ENCODE measurements around the gene ALDOB. TPM values are rescaled to one million over a fixed set of nuclear protein-coding genes. Genes with fewer than 3 reads are reported as not detected.

Gene ALDOB
- total RNA-seq, 4 donors from 2014 or later = not detected

DNA sequence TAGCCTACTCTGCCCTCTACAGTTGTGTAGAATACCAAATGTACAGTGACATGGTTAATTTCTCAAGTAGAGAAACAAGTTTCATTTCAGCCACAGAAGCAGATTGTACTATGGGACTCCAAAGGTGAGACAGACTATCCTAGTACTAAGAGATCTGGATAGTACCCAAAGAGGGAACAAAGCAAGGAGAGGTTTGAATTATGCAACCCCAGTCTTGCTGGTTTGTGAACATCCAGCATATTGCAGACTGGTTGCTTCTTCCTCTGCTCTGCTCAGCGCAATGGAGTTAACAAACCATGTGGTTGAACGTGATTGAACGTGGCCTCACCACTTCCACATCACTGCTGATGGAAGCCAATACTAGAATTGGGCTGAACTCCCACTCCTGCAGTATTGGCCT is 43.3 kb upstream of the ALDOB start:
- Histone ChIP-seq H3K4me3 (peak overlapping the region in 1 of 4 donors; percentile 10), H3K27ac (peak overlapping the region; percentile 86 to 95 (median 90)), H3K9me3 (no peaks in the 10 kb centered on the region), H3K27me3 (no peaks in the 10 kb centered on the region), H3K36me3 (peaks cover 11 to 30% (median 13%) of the 10 kb centered on the region in 3 donors), H3K4me1 (peaks cover 30 to 79% (median 48%) of the 10 kb centered on the region in 3 donors)
- peak in 1 of 4 donors; percentile 8 for TF ChIP-seq POLR2A (IDR thresholded peaks at IDR 0.05)
- TF ChIP-seq, protein P1, sequence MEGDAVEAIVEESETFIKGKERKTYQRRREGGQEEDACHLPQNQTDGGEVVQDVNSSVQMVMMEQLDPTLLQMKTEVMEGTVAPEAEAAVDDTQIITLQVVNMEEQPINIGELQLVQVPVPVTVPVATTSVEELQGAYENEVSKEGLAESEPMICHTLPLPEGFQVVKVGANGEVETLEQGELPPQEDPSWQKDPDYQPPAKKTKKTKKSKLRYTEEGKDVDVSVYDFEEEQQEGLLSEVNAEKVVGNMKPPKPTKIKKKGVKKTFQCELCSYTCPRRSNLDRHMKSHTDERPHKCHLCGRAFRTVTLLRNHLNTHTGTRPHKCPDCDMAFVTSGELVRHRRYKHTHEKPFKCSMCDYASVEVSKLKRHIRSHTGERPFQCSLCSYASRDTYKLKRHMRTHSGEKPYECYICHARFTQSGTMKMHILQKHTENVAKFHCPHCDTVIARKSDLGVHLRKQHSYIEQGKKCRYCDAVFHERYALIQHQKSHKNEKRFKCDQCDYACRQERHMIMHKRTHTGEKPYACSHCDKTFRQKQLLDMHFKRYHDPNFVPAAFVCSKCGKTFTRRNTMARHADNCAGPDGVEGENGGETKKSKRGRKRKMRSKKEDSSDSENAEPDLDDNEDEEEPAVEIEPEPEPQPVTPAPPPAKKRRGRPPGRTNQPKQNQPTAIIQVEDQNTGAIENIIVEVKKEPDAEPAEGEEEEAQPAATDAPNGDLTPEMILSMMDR (IDR thresholded peaks at IDR 0.05) = peak in 2 of 6 experiments; percentile 0 to 16
- intact Hi-C loops (cut with DNase I) = no loop called here
- WGBS, 2 donors = 29 to 70% methylated on average over 2 to 3 of the region's 3 CpGs
- DNase-seq = no peak

GRCh38 chr9:101478444-101478843 is 42.9 kb upstream of the ALDOB start:
- no peak for DNase-seq
- TF ChIP-seq, protein P1 (IDR thresholded peaks at IDR 0.05) = peak in 2 of 6 experiments; percentile 10 to 49
- TF ChIP-seq POLR2A (IDR thresholded peaks at IDR 0.05) = no peak
- WGBS, 2 donors = 53 to 68% methylated on average over 3 to 4 of the region's 4 CpGs
- no peaks in the 10 kb centered on the region for H3K9me3 ChIP-seq
- H3K4me1 ChIP-seq = peaks cover 30 to 74% (median 48%) of the 10 kb centered on the region in 3 donors
- no peak overlapping the region for H3K4me3 ChIP-seq
- no peaks in the 10 kb centered on the region for H3K27me3 ChIP-seq
- H3K27ac ChIP-seq = peak overlapping the region; percentile 86 to 95 (median 90)
- intact Hi-C loops (cut with DNase I) = no loop called here
- H3K36me3 ChIP-seq = peaks cover 11 to 34% (median 13%) of the 10 kb centered on the region in 3 donors

DNA sequence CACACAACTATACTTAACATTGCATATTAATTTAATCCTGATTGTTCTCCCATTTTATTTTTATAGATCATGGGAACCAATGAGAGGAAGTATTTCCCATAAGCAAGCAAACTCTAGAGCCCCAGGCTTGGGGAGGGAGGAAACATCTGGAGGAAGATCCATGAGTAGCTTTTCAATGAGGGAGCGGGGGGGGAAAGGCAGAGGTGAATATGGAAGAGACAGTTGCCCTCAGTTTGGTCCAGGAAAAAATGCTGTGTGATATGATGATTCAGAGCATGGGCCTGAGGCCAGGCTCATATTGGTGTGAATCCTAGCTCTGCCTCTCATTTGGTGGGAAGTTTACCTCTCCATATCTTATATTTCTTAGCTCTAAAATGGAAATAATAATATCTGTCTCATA is 42.2 kb upstream of the ALDOB start:
- H3K27ac ChIP-seq = peak overlapping the region; percentile 86 to 95 (median 90)
- H3K27me3 ChIP-seq = no peaks in the 10 kb centered on the region
- peaks cover 11 to 41% (median 13%) of the 10 kb centered on the region in 3 donors for H3K36me3 ChIP-seq
- peaks cover 30 to 67% (median 48%) of the 10 kb centered on the region in 3 donors for H3K4me1 ChIP-seq
- intact Hi-C loops (cut with DNase I) = no loop called here
- no peaks in the 10 kb centered on the region for H3K9me3 ChIP-seq
- TF ChIP-seq POLR2A (IDR thresholded peaks at IDR 0.05) = no peak
- TF ChIP-seq, protein P1 (IDR thresholded peaks at IDR 0.05) = no peak
- DNase-seq = no peak
- WGBS, 2 donors = 36 to 57% methylated on average over 1 of the region's 1 CpG
- no peak overlapping the region for H3K4me3 ChIP-seq

GRCh38 chr9:101477214-101477613 is 41.6 kb upstream of the ALDOB start:
- peaks cover 11 to 46% (median 13%) of the 10 kb centered on the region in 3 donors for H3K36me3 ChIP-seq
- H3K4me3 ChIP-seq = no peak overlapping the region
- TF ChIP-seq, protein P1 (IDR thresholded peaks at IDR 0.05) = no peak
- TF ChIP-seq POLR2A (IDR thresholded peaks at IDR 0.05) = no peak
- intact Hi-C loops (cut with DNase I) = no loop called here
- no peak for DNase-seq
- peaks cover 28 to 62% (median 48%) of the 10 kb centered on the region in 3 donors for H3K4me1 ChIP-seq
- H3K27me3 ChIP-seq = no peaks in the 10 kb centered on the region
- WGBS, 2 donors = 29 to 44% methylated on average over 4 of the region's 4 CpGs
- no peaks in the 10 kb centered on the region for H3K9me3 ChIP-seq
- H3K27ac ChIP-seq = peak overlapping the region; percentile 86 to 95 (median 90)

GRCh38 chr9:101476576-101477208 is 41.1 kb upstream of the ALDOB start:
- Histone ChIP-seq H3K27ac (peak overlapping the region in 3 of 4 donors; percentile 86 to 95 (median 90)), H3K4me1 (peaks cover 24 to 57% (median 43%) of the 10 kb centered on the region in 3 donors), H3K4me3 (no peak overlapping the region), H3K27me3 (no peaks in the 10 kb centered on the region), H3K9me3 (no peaks in the 10 kb centered on the region), H3K36me3 (peaks cover 11 to 52% (median 13%) of the 10 kb centered on the region in 3 donors)
- TF ChIP-seq POLR2A (IDR thresholded peaks at IDR 0.05) = no peak
- TF ChIP-seq, protein P1 (IDR thresholded peaks at IDR 0.05) = no peak
- 84 to 96% methylated on average over 10 to 11 of the region's 13 CpGs for WGBS, 2 donors
- intact Hi-C loops (cut with DNase I) = no loop called here
- no peak for DNase-seq

All from esophagus squamous epithelium (tissue), 5 donors.